Fibroblast of villous mesenchyme (primary cell): ENCODE results near the gene FAM98B. TPM values are rescaled to one million over a fixed set of nuclear protein-coding genes. Genes with fewer than 3 reads are reported as not detected.

Experiments
- DNase-seq: peaks from one replicate; pipeline ENCODE4 v3.0.0-alpha.2; 2010; ENCODE audit warnings: low read depth
- H3K4me3 ChIP-seq: 2 replicates; pipeline ENCODE4 v1.5.1; 2011; ENCODE audit warnings: low read depth, mild to moderate bottlenecking, low read length
- total RNA-seq: library from RNA; depleted of rRNA; stranded (reverse); fragments of >200 nt; gene quantifications from 2 replicates; pipeline ENCODE4 v1.2.3, GENCODE V29; 2012
- TF ChIP-seq, protein P1 (sequence below): IDR thresholded peaks from 2 replicates; pipeline ENCODE4 v1.5.1; 2012; ENCODE audit warnings: low read depth, mild to moderate bottlenecking, low read length; ENCODE audit not compliant: insufficient read depth

Gene FAM98B
- total RNA-seq, 1 donor = 11.2 TPM

DNA sequence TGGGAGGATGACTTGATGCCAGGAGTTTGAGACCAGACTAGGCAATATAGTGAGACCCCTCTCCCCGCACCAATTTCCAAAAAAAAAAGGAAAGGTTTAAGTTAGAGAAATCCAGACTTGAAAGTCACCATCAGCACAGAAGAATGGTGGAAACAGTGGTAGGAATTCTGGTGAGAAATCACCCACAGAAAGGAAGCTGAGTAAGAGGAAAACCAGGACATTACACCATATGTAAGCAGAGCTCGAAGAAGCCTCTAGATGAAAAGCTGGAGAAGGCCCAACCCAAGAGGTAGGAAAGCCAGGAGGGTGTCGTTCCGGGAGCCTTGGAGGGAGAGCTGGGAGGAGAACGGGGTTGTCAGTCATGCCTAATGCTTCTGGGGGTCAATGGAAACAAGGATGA, 70.2 kb downstream of the FAM98B start:
- TF ChIP-seq, protein P1, sequence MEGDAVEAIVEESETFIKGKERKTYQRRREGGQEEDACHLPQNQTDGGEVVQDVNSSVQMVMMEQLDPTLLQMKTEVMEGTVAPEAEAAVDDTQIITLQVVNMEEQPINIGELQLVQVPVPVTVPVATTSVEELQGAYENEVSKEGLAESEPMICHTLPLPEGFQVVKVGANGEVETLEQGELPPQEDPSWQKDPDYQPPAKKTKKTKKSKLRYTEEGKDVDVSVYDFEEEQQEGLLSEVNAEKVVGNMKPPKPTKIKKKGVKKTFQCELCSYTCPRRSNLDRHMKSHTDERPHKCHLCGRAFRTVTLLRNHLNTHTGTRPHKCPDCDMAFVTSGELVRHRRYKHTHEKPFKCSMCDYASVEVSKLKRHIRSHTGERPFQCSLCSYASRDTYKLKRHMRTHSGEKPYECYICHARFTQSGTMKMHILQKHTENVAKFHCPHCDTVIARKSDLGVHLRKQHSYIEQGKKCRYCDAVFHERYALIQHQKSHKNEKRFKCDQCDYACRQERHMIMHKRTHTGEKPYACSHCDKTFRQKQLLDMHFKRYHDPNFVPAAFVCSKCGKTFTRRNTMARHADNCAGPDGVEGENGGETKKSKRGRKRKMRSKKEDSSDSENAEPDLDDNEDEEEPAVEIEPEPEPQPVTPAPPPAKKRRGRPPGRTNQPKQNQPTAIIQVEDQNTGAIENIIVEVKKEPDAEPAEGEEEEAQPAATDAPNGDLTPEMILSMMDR = no peak
- no peak for DNase-seq
- H3K4me3 ChIP-seq = no peak overlapping the region

DNA sequence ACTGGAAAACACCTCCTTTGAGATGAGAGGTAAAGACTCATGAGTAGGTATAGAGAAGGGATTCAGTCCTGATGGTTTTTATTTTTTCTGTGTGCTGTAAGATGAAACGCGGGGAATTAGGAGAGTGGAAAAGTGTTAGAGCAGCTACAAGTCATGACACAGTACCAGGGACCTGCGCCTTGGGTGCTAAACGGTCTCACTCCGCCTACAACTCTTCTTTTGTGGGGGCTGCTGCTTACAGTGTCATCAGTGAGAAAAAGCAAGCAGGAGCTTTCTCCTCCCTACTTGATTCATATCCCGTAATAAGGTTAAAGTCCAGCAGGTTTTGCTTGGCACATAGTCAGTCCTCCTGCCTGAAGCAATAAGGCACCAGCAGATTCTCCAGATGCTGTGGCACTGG, 71.6 kb downstream of the FAM98B start:
- H3K4me3 ChIP-seq = no peak overlapping the region
- DNase-seq = no peak
- TF ChIP-seq, protein P1 = no peak

DNA sequence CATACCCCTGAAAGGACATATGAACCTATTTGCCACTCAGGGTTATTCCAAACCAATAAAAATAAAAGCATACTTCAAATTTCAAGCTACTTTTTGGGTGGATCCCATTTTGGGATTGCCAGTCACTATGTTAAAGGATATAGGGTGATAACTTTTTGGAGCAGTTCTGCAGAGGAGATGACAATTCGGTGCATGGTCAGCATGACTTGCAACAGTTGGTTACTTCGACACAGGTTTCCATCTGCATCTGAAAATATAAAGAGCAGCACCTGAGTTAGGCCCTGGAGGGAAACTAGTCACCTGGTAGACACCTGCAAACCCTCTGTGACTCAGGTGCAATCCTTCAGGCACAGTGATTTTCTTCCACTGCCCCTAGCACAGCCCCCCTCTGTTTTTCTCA, 72.2 kb downstream of the FAM98B start:
- H3K4me3 ChIP-seq = no peak overlapping the region
- no peak for DNase-seq
- TF ChIP-seq, protein P1 = no peak

DNA sequence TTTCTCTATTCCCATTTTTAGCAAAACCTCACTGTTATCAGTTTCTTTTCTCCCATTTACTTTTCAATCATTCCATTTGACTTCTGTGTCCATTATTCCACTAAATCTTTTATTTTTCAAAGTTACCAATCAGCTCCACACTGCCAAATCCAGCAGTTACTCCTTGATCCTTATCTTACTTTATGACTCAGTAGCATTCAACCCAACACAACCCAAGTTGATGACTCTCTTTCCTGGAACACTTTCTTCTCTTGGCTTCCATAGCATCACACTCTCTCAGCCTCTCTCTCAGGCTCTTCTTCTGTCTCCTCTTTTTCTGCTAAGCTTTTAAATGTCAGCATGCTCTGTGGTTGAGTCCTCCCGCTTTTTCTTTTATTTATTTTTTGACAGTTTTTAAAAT, 74.4 kb downstream of the FAM98B start:
- TF ChIP-seq, protein P1 = no peak
- no peak overlapping the region for H3K4me3 ChIP-seq
- no peak for DNase-seq

DNA sequence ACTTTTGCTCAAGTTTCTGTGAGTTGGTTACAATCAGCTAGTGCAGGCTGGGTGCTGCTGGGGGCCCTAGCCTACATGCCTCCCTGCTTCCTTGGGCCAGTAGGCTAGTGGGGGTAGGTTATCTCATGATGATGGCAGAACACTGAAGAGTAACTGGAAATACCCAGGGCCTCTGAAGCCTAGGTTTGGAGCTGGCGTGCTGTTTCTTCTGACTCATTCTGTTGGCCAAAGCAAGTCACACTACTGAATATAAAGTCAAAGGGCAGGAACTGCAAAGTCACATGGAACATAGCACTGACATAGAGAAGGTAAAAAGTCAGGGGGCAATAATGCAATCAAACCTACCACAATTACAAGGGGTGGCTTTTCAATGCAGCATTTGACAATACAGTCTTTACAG, 76.2 kb downstream of the FAM98B start:
- no peak for DNase-seq
- H3K4me3 ChIP-seq = no peak overlapping the region
- TF ChIP-seq, protein P1 = no peak

DNA sequence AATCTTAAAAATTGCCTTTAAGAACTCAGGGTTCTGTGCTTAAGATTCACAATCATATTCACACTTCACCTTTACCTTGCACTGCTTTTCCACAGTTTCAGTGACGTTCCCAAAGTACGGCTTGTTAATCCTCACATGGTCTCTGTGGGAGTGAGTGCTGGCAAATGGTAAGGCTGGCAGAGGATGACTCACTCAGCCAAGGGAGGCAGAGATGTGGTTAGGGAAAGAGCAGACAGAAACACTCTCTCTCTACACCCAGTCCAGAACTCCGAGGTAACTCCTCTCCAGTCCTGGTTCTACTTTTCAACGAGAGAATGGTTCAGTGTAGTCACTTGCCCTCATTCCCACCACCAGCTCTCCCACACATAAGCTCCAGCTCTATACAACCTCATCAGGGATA, 77.6 kb downstream of the FAM98B start:
- no peak overlapping the region for H3K4me3 ChIP-seq
- TF ChIP-seq, protein P1 = no peak
- DNase-seq = peak; percentile 39

DNA sequence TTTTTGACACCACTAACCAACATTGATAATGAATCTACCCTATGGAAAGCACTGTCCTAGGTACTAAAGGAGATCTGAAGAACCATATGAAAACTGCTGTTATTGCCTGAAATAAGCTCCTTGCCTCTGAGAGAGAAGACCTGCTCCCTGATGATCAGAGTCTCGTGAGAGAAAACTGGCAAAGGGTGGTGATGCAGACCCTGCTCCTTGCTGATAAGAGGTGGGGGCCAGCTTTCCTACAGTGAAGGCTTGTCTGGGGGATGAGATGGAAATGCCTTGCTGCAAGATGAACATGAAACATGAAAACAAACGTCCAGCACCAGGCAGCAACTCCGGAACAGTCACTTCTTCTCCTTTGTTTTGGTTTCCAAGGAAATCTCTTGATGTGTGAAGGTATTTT, 78.8 kb downstream of the FAM98B start:
- no peak overlapping the region for H3K4me3 ChIP-seq
- TF ChIP-seq, protein P1 = no peak
- DNase-seq = no peak
